HG03097 (cell line): Measurements from ENCODE around the gene PAGE3.

Experiments used
- ATAC-seq: cut with Tn5 transposase; IDR thresholded peaks from one replicate; pipeline ENCODE4 v1.9.1; 2021; ENCODE audit not compliant: unreplicated experiment, low FRiP score

Gene PAGE3

DNA sequence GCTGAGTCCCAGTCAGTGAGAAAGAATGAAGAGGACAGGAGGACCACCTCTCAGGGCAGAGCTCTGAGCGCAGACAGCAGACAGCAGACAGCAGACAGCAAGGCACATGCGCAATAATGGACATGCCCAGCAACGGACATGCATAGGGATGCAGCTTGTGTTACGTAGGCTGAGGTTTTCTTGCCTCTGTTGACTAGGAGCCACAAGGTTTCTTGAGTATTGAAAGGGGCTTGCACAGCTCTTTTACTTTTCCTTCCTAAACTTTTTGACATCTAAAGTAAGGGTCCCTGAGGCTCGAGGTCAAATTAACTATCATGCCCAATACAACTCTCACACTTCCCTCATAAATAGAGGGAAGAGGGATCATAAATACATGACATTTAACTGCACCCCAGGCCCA, at the start of gene PAGE3:
PAGE3 (minus strand) TSS at position 101 of the 400 bp plus-strand sequence. CDS start 1,013 bp downstream, outside the sequence.
- ATAC-seq, result no peak

- no peak for ATAC-seq
Measured at GRCh38 chrX:55312655-55313054, 47.9 kb upstream of the PAGE3 start.

DNA sequence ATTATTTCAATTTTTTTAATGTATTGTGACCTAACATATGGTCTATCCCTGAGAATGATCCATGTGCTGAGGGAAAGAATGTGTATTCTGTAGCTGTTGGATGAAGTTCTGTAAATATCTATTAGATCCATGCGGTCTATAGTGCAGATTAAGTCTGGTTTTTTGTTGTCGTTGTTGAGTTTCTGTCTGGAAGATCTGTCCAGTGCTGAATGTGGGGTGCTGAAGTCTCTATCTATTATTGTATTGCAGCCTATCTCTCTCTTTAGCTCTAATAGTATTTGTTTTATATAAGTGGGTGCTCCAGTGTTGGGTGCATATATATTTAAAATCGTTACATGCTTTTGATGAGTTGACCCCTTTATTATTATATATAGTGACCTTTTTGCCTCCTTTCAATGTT, 26.2 kb upstream of the PAGE3 start:
- ATAC-seq, result no peak

GRCh38 chrX:55279832-55280231, 15.1 kb upstream of the PAGE3 start:
- ATAC-seq, result no peak

DNA sequence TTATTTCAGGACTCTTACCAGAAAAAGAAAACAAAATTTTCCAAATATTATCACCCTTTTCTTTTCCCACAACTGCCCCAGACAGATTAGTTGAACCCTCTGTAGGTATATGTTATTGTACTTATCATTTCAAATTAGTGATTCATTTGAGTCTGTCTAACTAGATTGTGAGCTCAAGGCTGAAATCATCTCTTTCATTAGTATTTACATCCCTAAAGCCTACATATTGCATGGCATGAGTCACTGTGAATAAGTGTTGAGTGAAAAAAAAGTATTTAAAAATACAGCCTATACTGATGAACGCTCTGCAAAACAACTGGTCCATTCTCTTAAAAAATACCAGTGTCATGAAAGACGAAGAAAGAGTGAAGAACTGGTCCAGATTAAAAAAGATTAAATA, 3.9 kb downstream of the PAGE3 start:
- ATAC-seq, result no peak

DNA sequence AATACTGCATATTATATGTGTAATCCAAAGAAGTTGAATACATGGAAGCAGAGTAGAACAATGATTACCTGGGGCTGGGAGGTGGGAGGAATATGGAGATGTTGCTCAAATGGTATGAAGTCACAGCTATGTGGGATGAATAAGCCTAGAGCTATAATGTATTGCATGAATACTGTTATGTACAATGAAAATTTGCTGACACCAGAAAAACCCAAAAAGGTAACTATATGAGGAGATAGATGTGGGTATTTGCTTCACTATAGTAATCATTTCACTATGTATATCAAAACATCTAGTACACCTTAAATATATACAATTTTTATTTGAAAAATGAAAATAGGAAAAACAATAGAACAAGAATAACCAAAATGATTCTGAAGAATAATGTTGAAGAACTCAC, 11.2 kb downstream of the PAGE3 start:
- ATAC-seq, result no peak

DNA sequence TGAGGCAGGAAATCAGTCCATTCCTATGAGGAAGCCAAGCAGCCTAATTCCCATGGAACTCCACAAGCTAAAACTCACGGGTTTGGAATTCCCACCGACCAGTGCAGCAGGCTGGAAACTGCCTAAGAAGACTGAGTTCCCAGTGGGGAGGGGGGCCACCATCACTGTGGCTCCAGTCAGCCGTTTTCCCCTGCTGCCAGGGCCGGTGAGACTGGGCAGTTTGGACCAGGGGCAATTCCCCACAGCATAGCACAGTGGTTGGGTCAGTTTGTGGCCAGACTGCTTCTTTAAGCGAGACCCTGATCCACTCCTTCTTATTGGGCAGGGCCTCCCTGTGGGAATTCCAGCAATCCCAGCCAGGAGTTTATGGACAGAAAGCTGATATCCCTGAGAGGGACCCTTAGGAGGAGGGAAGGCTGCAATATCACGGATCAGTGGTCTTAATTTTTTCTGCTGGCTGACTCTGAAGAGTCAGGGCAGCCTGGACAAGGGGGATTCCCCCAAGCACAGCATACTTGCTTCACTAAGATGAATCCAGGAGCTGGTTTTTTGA, 23.9 kb downstream of the PAGE3 start:
- no peak for ATAC-seq

- ATAC-seq, result no peak
Measured at GRCh38 chrX:55220119-55220794, 44.5 kb downstream of the PAGE3 start, which contains the start of gene PAGE5. Gene PAGE5, plus strand, starts transcription at chrX:55220346. Its CDS starts 1,037 bp downstream, at chrX:55221383.

- no peak for ATAC-seq
Measured at GRCh38 chrX:55213381-55213780, 51.3 kb downstream of the PAGE3 start.

- no peak for ATAC-seq
Measured at GRCh38 chrX:55210931-55211677, 53.6 kb downstream of the PAGE3 start.
